ENCODE results near the gene CYTH1.

CYTH1 gene

GRCh38 chr17:78797213-78797612 lies 15.1 kb upstream of the CYTH1 start:
- Mint-ChIP-seq H3K27ac (peak overlapping the region; percentile 92), H3K36me3 (peaks cover 89% of the 10 kb centered on the region), H3K4me3 (no peak overlapping the region), H3K4me1 (peaks cover 72% of the 10 kb centered on the region), H3K9me3 (no peaks in the 10 kb centered on the region)
- no peak for ATAC-seq
- DNase-seq (ENCODE audit: low spot score in 2 of 2), result no peak

GRCh38 chr17:78796517-78796900 lies 14.4 kb upstream of the CYTH1 start:
- Mint-ChIP-seq H3K4me1 (peaks cover 76% of the 10 kb centered on the region), H3K9me3 (no peaks in the 10 kb centered on the region), H3K36me3 (peaks cover 89% of the 10 kb centered on the region), H3K27ac (peak overlapping the region; percentile 69), H3K4me3 (no peak overlapping the region)
- no peak for DNase-seq (ENCODE audit: low spot score in 2 of 2)
- no peak for ATAC-seq

GRCh38 chr17:78795861-78796516 lies 13.9 kb upstream of the CYTH1 start:
- H3K4me3 Mint-ChIP-seq, result no peak overlapping the region
- ATAC-seq (no peak), DNase-seq (ENCODE audit: low spot score in 2 of 2) (no peak)
- peaks cover 86% of the 10 kb centered on the region for H3K36me3 Mint-ChIP-seq
- no peaks in the 10 kb centered on the region for H3K9me3 Mint-ChIP-seq
- peak overlapping the region; percentile 69 for H3K27ac Mint-ChIP-seq
- peaks cover 72% of the 10 kb centered on the region for H3K4me1 Mint-ChIP-seq

- no peak overlapping the region for H3K4me3 Mint-ChIP-seq
- peaks cover 66% of the 10 kb centered on the region for H3K4me1 Mint-ChIP-seq
- no peak for ATAC-seq
- DNase-seq (ENCODE audit: low spot score in 2 of 2), result no peak
- peak overlapping the region; percentile 69 for H3K27ac Mint-ChIP-seq
- H3K9me3 Mint-ChIP-seq, result no peaks in the 10 kb centered on the region
- H3K36me3 Mint-ChIP-seq, result peaks cover 84% of the 10 kb centered on the region
Measured at GRCh38 chr17:78794864-78795640, 13.0 kb upstream of the CYTH1 start.

GRCh38 chr17:78794399-78794798 lies 12.3 kb upstream of the CYTH1 start:
- ATAC-seq, result no peak
- DNase-seq (ENCODE audit: low spot score in 2 of 2), result no peak
- peaks cover 64% of the 10 kb centered on the region for H3K4me1 Mint-ChIP-seq
- H3K9me3 Mint-ChIP-seq, result no peaks in the 10 kb centered on the region
- peak overlapping the region; percentile 69 for H3K27ac Mint-ChIP-seq
- H3K4me3 Mint-ChIP-seq, result no peak overlapping the region
- H3K36me3 Mint-ChIP-seq, result peaks cover 82% of the 10 kb centered on the region

- Mint-ChIP-seq H3K27ac (peak overlapping the region; percentile 69), H3K36me3 (peaks cover 78% of the 10 kb centered on the region), H3K4me1 (peaks cover 62% of the 10 kb centered on the region), H3K4me3 (no peak overlapping the region), H3K9me3 (no peaks in the 10 kb centered on the region)
- ATAC-seq (no peak), DNase-seq (ENCODE audit: low spot score in 2 of 2) (no peak)
Measured at GRCh38 chr17:78793968-78794367, 11.9 kb upstream of the CYTH1 start.

- no peaks in the 10 kb centered on the region for H3K9me3 Mint-ChIP-seq
- no peak overlapping the region for H3K4me3 Mint-ChIP-seq
- peak overlapping the region; percentile 69 for H3K27ac Mint-ChIP-seq
- no peak for ATAC-seq
- DNase-seq (ENCODE audit: low spot score in 2 of 2), result no peak
- peaks cover 59% of the 10 kb centered on the region for H3K4me1 Mint-ChIP-seq
- H3K36me3 Mint-ChIP-seq, result peaks cover 72% of the 10 kb centered on the region
Measured at GRCh38 chr17:78793415-78793814, 11.3 kb upstream of the CYTH1 start.

GRCh38 chr17:78791840-78792709 lies 10.0 kb upstream of the CYTH1 start:
- peak overlapping the region; percentile 69 for H3K27ac Mint-ChIP-seq
- ATAC-seq (no peak), DNase-seq (ENCODE audit: low spot score in 2 of 2) (no peak)
- no peak overlapping the region for H3K4me3 Mint-ChIP-seq
- no peaks in the 10 kb centered on the region for H3K9me3 Mint-ChIP-seq
- peaks cover 59% of the 10 kb centered on the region for H3K36me3 Mint-ChIP-seq
- peaks cover 59% of the 10 kb centered on the region for H3K4me1 Mint-ChIP-seq

GRCh38 chr17:78790552-78790951 lies 8.5 kb upstream of the CYTH1 start:
- no peaks in the 10 kb centered on the region for H3K9me3 Mint-ChIP-seq
- H3K4me1 Mint-ChIP-seq, result peaks cover 58% of the 10 kb centered on the region
- DNase-seq (ENCODE audit: low spot score in 2 of 2), result no peak
- H3K27ac Mint-ChIP-seq, result peak overlapping the region; percentile 82
- no peak overlapping the region for H3K4me3 Mint-ChIP-seq
- no peak for ATAC-seq
- peaks cover 44% of the 10 kb centered on the region for H3K36me3 Mint-ChIP-seq

GRCh38 chr17:78789663-78790181 lies 7.6 kb upstream of the CYTH1 start:
- Mint-ChIP-seq H3K36me3 (peaks cover 35% of the 10 kb centered on the region), H3K9me3 (no peaks in the 10 kb centered on the region), H3K4me1 (peaks cover 58% of the 10 kb centered on the region), H3K4me3 (no peak overlapping the region), H3K27ac (peak overlapping the region; percentile 82)
- DNase-seq (ENCODE audit: low spot score in 2 of 2) (no peak), ATAC-seq (peak; percentile 49)

- H3K4me1 Mint-ChIP-seq, result peaks cover 54% of the 10 kb centered on the region
- ATAC-seq (peak; percentile 24), DNase-seq (ENCODE audit: low spot score in 2 of 2) (no peak)
- H3K4me3 Mint-ChIP-seq, result no peak overlapping the region
- H3K36me3 Mint-ChIP-seq, result peaks cover 30% of the 10 kb centered on the region
- peak overlapping the region; percentile 82 for H3K27ac Mint-ChIP-seq
- no peaks in the 10 kb centered on the region for H3K9me3 Mint-ChIP-seq
Measured at GRCh38 chr17:78789149-78789662, 7.1 kb upstream of the CYTH1 start.

GRCh38 chr17:78788451-78788850 lies 6.4 kb upstream of the CYTH1 start:
- Mint-ChIP-seq H3K9me3 (no peaks in the 10 kb centered on the region), H3K36me3 (peaks cover 23% of the 10 kb centered on the region), H3K4me1 (peaks cover 55% of the 10 kb centered on the region), H3K27ac (peak overlapping the region; percentile 82), H3K4me3 (no peak overlapping the region)
- no peak for DNase-seq (ENCODE audit: low spot score in 2 of 2)
- no peak for ATAC-seq

GRCh38 chr17:78787444-78787843 lies 5.4 kb upstream of the CYTH1 start:
- H3K36me3 Mint-ChIP-seq, result peaks cover 29% of the 10 kb centered on the region
- H3K4me1 Mint-ChIP-seq, result peaks cover 56% of the 10 kb centered on the region
- H3K9me3 Mint-ChIP-seq, result no peaks in the 10 kb centered on the region
- no peak overlapping the region for H3K27ac Mint-ChIP-seq
- DNase-seq (ENCODE audit: low spot score in 2 of 2), result no peak
- no peak for ATAC-seq
- no peak overlapping the region for H3K4me3 Mint-ChIP-seq

- Mint-ChIP-seq H3K4me1 (peaks cover 46% of the 10 kb centered on the region), H3K36me3 (peaks cover 26% of the 10 kb centered on the region), H3K9me3 (no peaks in the 10 kb centered on the region), H3K4me3 (peak overlapping the region; percentile 90), H3K27ac (peak overlapping the region; percentile 64)
- no peak for ATAC-seq
- DNase-seq (ENCODE audit: low spot score in 2 of 2), result no peak
Measured at GRCh38 chr17:78785663-78786057, 3.6 kb upstream of the CYTH1 start.
